GM12865 (cell line): Measurements from ENCODE around the gene MED15.

Source experiments
- DNase-seq: peaks from one replicate; pipeline ENCODE4 v3.0.0; 2010; ENCODE audit warnings: low read depth
- H3K4me3 ChIP-seq: 2 replicates; pipeline ENCODE4 v1.5.1; 2011; ENCODE audit warnings: mild to moderate bottlenecking, low read depth, low read length, control low read depth
- CTCF ChIP-seq: IDR thresholded peaks from 2 replicates; pipeline ENCODE4 v1.5.1; 2011; ENCODE audit warnings: low read length, control low read depth, low read depth, inconsistent platforms; ENCODE audit not compliant: insufficient read depth; ENCODE audit errors: missing control alignments

MED15 gene

DNA sequence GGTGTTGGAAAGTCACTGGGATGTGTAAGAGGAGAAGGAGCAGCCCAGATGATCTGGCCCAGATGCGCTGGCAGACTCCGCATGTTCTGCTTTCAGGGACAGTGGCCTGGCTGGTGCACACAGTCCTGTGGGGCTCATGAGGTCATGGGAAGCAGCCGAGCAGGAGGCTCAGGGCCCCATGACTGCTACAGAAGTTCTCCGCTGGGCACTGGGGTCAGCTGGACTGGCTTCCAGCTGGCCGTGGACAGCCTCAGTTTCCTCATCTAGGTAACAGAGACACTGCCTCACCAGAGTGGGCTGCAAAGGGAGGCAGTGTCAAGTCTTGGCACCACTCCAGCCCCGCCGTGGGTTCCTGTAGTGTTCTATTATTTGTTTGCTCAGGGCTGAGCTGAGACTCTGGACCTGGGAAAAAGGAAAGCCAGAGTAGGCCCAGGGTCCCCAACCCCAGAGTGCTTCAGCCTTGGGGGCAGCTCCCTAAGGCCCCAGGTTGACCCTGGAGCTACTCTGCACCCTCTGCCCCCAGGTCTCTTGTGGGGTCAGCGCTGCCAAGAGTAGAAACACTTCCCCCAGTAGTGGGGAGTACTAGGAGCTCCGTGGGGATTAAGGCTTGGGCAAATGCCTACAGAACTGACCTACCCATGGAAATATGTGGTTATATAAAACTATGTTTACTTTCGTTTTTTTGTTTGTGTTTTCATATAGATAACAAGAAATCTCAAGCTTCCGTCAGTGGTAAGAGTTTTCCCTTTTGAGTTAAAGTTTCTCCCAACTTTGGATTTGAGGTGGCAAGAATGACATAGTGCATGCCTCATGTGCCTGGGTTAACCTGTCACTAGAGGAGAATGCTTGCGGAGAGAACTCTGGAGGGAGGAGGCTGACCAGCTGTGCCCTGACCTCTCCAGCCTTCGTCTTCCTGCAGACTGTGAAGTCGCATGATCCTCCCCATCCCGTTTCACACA, 45.3 kb downstream of the MED15 start:
- DNase-seq: no peak
- no peak for TF ChIP-seq CTCF
- H3K4me3 ChIP-seq: no peak overlapping the region

DNA sequence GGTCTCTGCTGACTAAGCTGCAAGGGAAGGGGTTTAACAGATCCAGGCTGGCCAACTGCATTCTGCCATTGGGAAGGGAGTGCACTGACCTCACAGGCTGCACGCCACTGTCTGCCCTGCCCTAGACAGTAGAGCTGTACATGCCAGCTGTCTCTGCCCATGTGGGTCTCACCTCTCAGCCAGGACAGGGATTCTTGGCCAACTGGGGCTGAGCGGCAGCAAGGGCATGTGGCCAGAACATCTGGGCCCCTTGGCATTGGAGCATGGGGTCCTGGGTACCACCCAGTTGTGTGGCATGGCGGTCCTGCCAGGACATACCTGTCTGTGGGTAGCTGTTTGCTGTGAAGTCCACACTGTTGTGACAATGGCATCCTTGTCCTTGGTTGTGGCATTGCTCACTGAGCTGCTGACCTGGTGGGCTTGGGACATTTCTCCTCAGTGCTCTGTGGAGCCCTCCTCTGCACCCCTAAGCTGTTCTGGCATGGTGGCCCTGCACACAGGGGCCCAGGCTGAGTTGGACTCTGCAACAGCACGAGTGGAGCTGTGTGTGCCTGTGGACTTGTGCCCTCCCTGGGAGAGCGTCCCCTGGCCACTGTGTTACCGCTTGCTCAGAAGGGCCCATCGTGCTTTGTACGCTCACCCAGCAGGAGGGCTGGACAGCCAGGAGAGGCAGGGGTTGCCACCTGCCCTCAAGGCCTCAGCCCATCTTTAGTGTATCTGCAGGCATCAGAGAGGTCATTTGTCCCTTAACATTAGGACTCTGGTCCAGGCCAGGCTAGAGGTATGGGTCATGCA, 46.7 kb downstream of the MED15 start:
- TF ChIP-seq CTCF: no peak
- no peak for DNase-seq
- no peak overlapping the region for H3K4me3 ChIP-seq

GRCh38 chr22:20554824-20555223, 47.4 kb downstream of the MED15 start:
- DNase-seq: no peak
- no peak overlapping the region for H3K4me3 ChIP-seq
- no peak for TF ChIP-seq CTCF

GRCh38 chr22:20558534-20558933, 51.1 kb downstream of the MED15 start:
- H3K4me3 ChIP-seq: no peak overlapping the region
- no peak for DNase-seq
- TF ChIP-seq CTCF: no peak

DNA sequence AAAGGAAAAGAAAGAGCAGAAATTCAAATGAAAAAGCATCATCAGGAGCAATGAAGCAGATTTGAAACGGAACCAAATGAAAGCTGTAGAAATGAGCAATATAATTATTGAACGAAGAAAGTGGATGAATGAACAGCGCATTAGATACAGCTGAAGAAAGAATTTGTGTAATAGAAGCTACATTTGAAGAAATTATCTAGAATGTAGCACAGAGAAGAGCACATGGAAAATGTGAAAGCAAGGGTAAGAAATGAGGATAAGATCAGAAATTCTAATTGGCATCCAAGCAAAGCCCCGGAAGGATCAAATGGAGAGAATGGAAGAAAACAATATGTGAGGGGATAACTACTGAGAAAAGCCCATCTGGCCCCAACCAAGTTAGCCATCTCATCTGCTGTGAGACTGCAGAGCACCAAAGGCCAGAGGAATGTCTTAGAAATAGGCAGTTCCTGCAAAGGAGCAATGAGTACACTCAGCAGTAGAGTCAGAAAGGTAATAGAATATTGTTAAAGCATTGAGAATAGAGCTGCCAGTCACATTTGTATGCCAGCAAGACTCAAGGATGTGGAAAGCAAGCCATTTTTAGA, 51.9 kb downstream of the MED15 start:
- TF ChIP-seq CTCF: no peak
- H3K4me3 ChIP-seq: no peak overlapping the region
- DNase-seq: no peak

DNA sequence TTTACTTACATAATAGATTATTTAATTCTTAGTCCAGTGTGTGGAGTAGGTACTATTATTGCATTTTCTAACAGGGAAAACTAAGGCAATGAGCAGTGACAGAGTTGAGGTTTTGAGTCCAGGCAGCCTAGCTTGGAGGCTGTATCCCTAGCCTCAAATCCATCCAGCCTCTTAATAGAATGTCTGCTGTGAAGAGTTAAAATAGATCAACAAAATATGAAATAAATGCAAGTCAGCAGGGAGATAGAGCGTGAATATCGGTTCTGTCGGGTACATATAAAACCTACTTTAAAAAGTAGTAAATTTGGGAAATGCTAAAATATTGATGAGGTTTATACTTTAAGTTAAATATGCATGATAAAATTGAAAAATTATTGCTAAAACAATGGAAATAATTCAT, 53.3 kb downstream of the MED15 start:
- no peak for TF ChIP-seq CTCF
- no peak overlapping the region for H3K4me3 ChIP-seq
- DNase-seq: no peak
